ENCODE results near the gene RO60. TPM values are rescaled to one million over a fixed set of nuclear protein-coding genes. Genes with fewer than 3 reads are reported as not detected.
"Not testable (repeated sequence)": the region's sequence is repeated elsewhere in the genome, so short reads cannot be mapped to it uniquely, and the experiment has no call there.

Gene RO60
- total RNA-seq, 4 donors from 2014 or later: 43.4 to 63.9 (median 62.6) TPM

DNA sequence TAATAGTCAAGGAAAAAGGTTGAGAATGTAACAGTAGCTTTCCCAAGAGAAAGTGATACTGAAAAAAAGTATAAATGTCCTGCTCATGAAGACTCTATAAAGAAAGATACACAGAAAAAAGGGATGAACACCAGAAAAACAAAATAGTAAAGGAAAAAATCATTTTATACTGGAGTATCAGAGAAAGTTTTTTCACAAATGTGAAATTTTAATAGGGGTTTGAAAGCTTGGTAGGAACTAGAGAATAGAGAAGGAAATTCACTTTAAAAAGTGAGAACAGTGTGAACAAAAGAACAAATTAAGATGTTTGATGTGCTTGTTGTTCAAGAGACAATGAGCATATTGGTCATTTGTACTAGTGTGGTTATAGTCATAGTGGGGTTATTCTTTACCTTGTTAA is 25.8 kb upstream of the RO60 start:
- no peak for DNase-seq (ENCODE audit: low spot score in 2 of 2)
- H3K36me3 ChIP-seq: peaks cover 4% of the 10 kb centered on the region
- no peaks in the 10 kb centered on the region for H3K4me1 ChIP-seq
- TF ChIP-seq POLR2A (IDR thresholded peaks at IDR 0.05) (no peak), POLR2AphosphoS5 (IDR thresholded peaks at IDR 0.05) (no peak), CTCF (IDR thresholded peaks at IDR 0.05) (no peak), EP300 (IDR thresholded peaks at IDR 0.05) (no peak)
- H3K4me3 ChIP-seq: no peak overlapping the region
- H3K27me3 ChIP-seq: no peaks in the 10 kb centered on the region
- H3K9me3 ChIP-seq: no peaks in the 10 kb centered on the region
- H3K27ac ChIP-seq: no peak overlapping the region

- no peaks in the 10 kb centered on the region for H3K27me3 ChIP-seq
- no peak for TF ChIP-seq EP300 (IDR thresholded peaks at IDR 0.05)
- no peak for TF ChIP-seq POLR2AphosphoS5 (IDR thresholded peaks at IDR 0.05)
- no peak for TF ChIP-seq POLR2A (IDR thresholded peaks at IDR 0.05)
- TF ChIP-seq CTCF (IDR thresholded peaks at IDR 0.05): no peak
- no peak overlapping the region for H3K27ac ChIP-seq
- DNase-seq (ENCODE audit: low spot score in 2 of 2): no peak
- no peaks in the 10 kb centered on the region for H3K4me1 ChIP-seq
- peaks cover 4% of the 10 kb centered on the region for H3K36me3 ChIP-seq
- no peak overlapping the region for H3K4me3 ChIP-seq
- 97% methylated on average over 3 of the region's 3 CpGs for WGBS
- H3K9me3 ChIP-seq: no peaks in the 10 kb centered on the region
These were observed 22.9 kb upstream of the RO60 start for GRCh38 chr1:193036337-193037047.

GRCh38 chr1:193040011-193040410 is 19.4 kb upstream of the RO60 start:
- Histone ChIP-seq H3K27ac (no peak overlapping the region), H3K4me1 (no peaks in the 10 kb centered on the region), H3K9me3 (no peaks in the 10 kb centered on the region), H3K4me3 (no peak overlapping the region), H3K27me3 (no peaks in the 10 kb centered on the region), H3K36me3 (peaks cover 10% of the 10 kb centered on the region)
- TF ChIP-seq EP300 (IDR thresholded peaks at IDR 0.05) (no peak), POLR2AphosphoS5 (IDR thresholded peaks at IDR 0.05) (no peak), CTCF (IDR thresholded peaks at IDR 0.05) (no peak), POLR2A (IDR thresholded peaks at IDR 0.05) (no peak)
- DNase-seq (ENCODE audit: low spot score in 2 of 2): no peak
- 89% methylated on average over 3 of the region's 3 CpGs for WGBS

- Histone ChIP-seq H3K27ac (no peak overlapping the region), H3K4me1 (no peaks in the 10 kb centered on the region)
These were observed 16.4 kb upstream of the RO60 start for GRCh38 chr1:193042766-193043691.

DNA sequence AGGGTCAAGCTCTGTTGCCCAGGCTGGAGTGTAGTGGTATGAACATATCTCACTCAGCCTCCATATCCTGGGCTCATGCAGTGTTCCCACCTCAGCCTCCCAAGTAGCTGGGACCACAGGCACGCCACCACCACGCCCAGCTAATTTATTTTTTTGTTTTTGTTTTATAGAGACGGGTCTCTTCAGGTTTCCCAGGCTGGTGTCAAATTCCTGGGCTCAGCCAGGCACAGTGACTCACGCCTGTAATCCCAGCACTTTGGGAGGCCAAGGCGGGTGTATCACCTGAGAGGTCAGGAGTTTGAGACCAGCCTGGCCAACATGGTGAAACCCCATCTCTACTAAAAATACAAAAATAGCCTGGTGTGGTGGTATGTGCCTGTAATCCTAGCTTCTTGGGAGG is 10.5 kb upstream of the RO60 start:
- not testable (repeated sequence) for H3K9me3 ChIP-seq; H3K4me3 ChIP-seq; H3K27ac ChIP-seq; H3K4me1 ChIP-seq; DNase-seq (ENCODE audit: low spot score in 2 of 2); H3K27me3 ChIP-seq
- WGBS: 89% methylated on average over 5 of the region's 5 CpGs
- H3K36me3 ChIP-seq: peaks cover 45% of the 10 kb centered on the region

More at GRCh38 chr1:193042766-193043691, 16.4 kb upstream of the RO60 start:
- peaks cover 27% of the 10 kb centered on the region for H3K36me3 ChIP-seq
- H3K9me3 ChIP-seq: no peaks in the 10 kb centered on the region
- H3K27me3 ChIP-seq: no peaks in the 10 kb centered on the region
- TF ChIP-seq EP300 (IDR thresholded peaks at IDR 0.05) (no peak), CTCF (IDR thresholded peaks at IDR 0.05) (no peak), POLR2AphosphoS5 (IDR thresholded peaks at IDR 0.05) (no peak), POLR2A (IDR thresholded peaks at IDR 0.05) (no peak)
- WGBS: 88% methylated on average over 1 of the region's 1 CpG
- no peak for DNase-seq (ENCODE audit: low spot score in 2 of 2)
- H3K4me3 ChIP-seq: no peak overlapping the region

All from suprapubic skin (tissue), 4 donors.